Activated CD4-positive, alpha-beta memory T cell treated with anti-CD3 and anti-CD28 coated beads, Interleukin-2, amount 10 ng/mL, durations not matched to agents 7 days and 5 days (primary cell): Measurements from ENCODE around the gene CUEDC1. TPM values are rescaled to one million over a fixed set of nuclear protein-coding genes. Genes with fewer than 3 reads are reported as not detected.

ENCODE experiments used
- CTCF ChIA-PET: fragments of 350-600 bp; sonication (Branson Sonifier 250); formaldehyde crosslinking; loops from one replicate; lab custom pipeline; 2021; ENCODE audit warnings: antibody characterized with exemption, inconsistent platforms; lab: Charles Lee
- POLR2A ChIA-PET: fragments of 350-600 bp; sonication (Branson Sonifier 250); formaldehyde crosslinking; loops from one replicate; lab custom pipeline; 2021; ENCODE audit warnings: antibody characterized with exemption; lab: Charles Lee
- DNase-seq: peaks from one replicate; pipeline ENCODE4 v3.0.0-alpha.2; 2020
- H3K27ac Mint-ChIP-seq: one replicate; pipeline ENCODE4 v1.8.0; 2021; ENCODE audit warnings: mild to moderate bottlenecking, mixed read lengths
- H3K27me3 Mint-ChIP-seq: one replicate; pipeline ENCODE4 v1.8.0; 2021; ENCODE audit warnings: mixed read lengths
- H3K36me3 Mint-ChIP-seq: one replicate; pipeline ENCODE4 v1.8.0; 2021; ENCODE audit warnings: low read depth, mixed read lengths
- H3K4me1 Mint-ChIP-seq: one replicate; pipeline ENCODE4 v1.8.0; 2021; ENCODE audit warnings: mixed read lengths
- H3K4me3 Mint-ChIP-seq: one replicate; pipeline ENCODE4 v1.8.0; 2021; ENCODE audit warnings: mild to moderate bottlenecking, mixed read lengths
- H3K9me3 Mint-ChIP-seq: one replicate; pipeline ENCODE4 v1.8.0; 2021; ENCODE audit warnings: mixed read lengths
- total RNA-seq, 2 experiments: library from RNA; stranded (reverse); gene quantifications; one replicate each; pipeline ENCODE4 v1.2.3, GENCODE V29; 2021

The CUEDC1 gene
- total RNA-seq, 2 experiments from 2014 or later, result 0.25 TPM; not detected in 1

- H3K9me3 Mint-ChIP-seq, result no peaks in the 10 kb centered on the region
- no peak overlapping the region for H3K4me3 Mint-ChIP-seq
- H3K36me3 Mint-ChIP-seq, result no peaks in the 10 kb centered on the region
- H3K4me1 Mint-ChIP-seq, result peaks cover 55% of the 10 kb centered on the region
- DNase-seq, result no peak
- POLR2A ChIA-PET, result interaction anchor here (1.2 to 1.8 kb wide), 4 partner anchors 46 to 391 kb away, joined by 3 to 5 read pairs (median 4); partner anchors contain the start of gene SRSF1
- H3K27ac Mint-ChIP-seq, result no peak overlapping the region
- H3K27me3 Mint-ChIP-seq, result peaks cover 48% of the 10 kb centered on the region
- CTCF ChIA-PET, result interaction anchor here (0.7 to 1.0 kb wide), 2 partner anchors 26 to 217 kb away, joined by 3 to 4 read pairs; no protein-coding TSS in a partner anchor
Observed at GRCh38 chr17:57953219-57953618, 2.0 kb downstream of the CUEDC1 start.

GRCh38 chr17:57949649-57950048 lies 5.6 kb downstream of the CUEDC1 start:
- DNase-seq, result no peak
- peaks cover 55% of the 10 kb centered on the region for H3K4me1 Mint-ChIP-seq
- ChIA-PET CTCF (interaction anchor here (1.2 to 1.8 kb wide), 4 partner anchors 36 to 249 kb away, joined by 3 to 6 read pairs (median 3); no protein-coding TSS in a partner anchor), POLR2A (interaction anchor here (1.1 to 1.7 kb wide), 3 partner anchors 19 to 40 kb away, joined by 3 to 6 read pairs (median 4); partner anchors contain the start of gene VEZF1)
- peaks cover 45% of the 10 kb centered on the region for H3K27me3 Mint-ChIP-seq
- no peaks in the 10 kb centered on the region for H3K9me3 Mint-ChIP-seq
- H3K36me3 Mint-ChIP-seq, result no peaks in the 10 kb centered on the region
- no peak overlapping the region for H3K4me3 Mint-ChIP-seq
- H3K27ac Mint-ChIP-seq, result no peak overlapping the region

- CTCF ChIA-PET, result interaction anchor here (1.2 to 1.7 kb wide), 4 partner anchors 13 to 112 kb away, joined by 3 read pairs; no protein-coding TSS in a partner anchor
- H3K4me1 Mint-ChIP-seq, result peaks cover 50% of the 10 kb centered on the region
- peaks cover 45% of the 10 kb centered on the region for H3K27me3 Mint-ChIP-seq
- no peak overlapping the region for H3K27ac Mint-ChIP-seq
- no peak for DNase-seq
- no peak overlapping the region for H3K4me3 Mint-ChIP-seq
- POLR2A ChIA-PET, result interaction anchor here (0.9 to 2.5 kb wide), 6 partner anchors 19 to 58 kb away, joined by 3 to 9 read pairs (median 5); partner anchors contain the start of genes SRSF1 and VEZF1
- no peaks in the 10 kb centered on the region for H3K9me3 Mint-ChIP-seq
- no peaks in the 10 kb centered on the region for H3K36me3 Mint-ChIP-seq
Observed at GRCh38 chr17:57948555-57949420, 6.4 kb downstream of the CUEDC1 start.

GRCh38 chr17:57948169-57948554 lies 7.0 kb downstream of the CUEDC1 start:
- no peaks in the 10 kb centered on the region for H3K36me3 Mint-ChIP-seq
- no peak for DNase-seq
- H3K27me3 Mint-ChIP-seq, result peaks cover 45% of the 10 kb centered on the region
- H3K4me3 Mint-ChIP-seq, result no peak overlapping the region
- H3K27ac Mint-ChIP-seq, result no peak overlapping the region
- ChIA-PET CTCF (interaction anchor here (1.2 to 1.8 kb wide), 5 partner anchors 8 to 111 kb away, joined by 3 to 8 read pairs (median 3); partner anchors contain the start of gene CUEDC1), POLR2A (interaction anchor here (1.3 to 2.5 kb wide), 3 partner anchors 27 to 59 kb away, joined by 3 to 9 read pairs (median 8); partner anchors contain the start of gene SRSF1)
- no peaks in the 10 kb centered on the region for H3K9me3 Mint-ChIP-seq
- peaks cover 48% of the 10 kb centered on the region for H3K4me1 Mint-ChIP-seq

GRCh38 chr17:57947369-57947768 lies 7.8 kb downstream of the CUEDC1 start:
- peaks cover 39% of the 10 kb centered on the region for H3K27me3 Mint-ChIP-seq
- CTCF ChIA-PET, result interaction anchor here (0.7 to 2.9 kb wide), 7 partner anchors 9 to 114 kb away, joined by 3 to 10 read pairs (median 5); partner anchors contain the start of genes CUEDC1 and SRSF1
- peak overlapping the region; percentile 57 for H3K4me3 Mint-ChIP-seq
- H3K9me3 Mint-ChIP-seq, result no peaks in the 10 kb centered on the region
- POLR2A ChIA-PET, result interaction anchor here (1.3 to 2.5 kb wide), 4 partner anchors 9 to 60 kb away, joined by 3 to 8 read pairs (median 4); partner anchors contain the start of genes CUEDC1 and SRSF1
- H3K36me3 Mint-ChIP-seq, result no peaks in the 10 kb centered on the region
- no peak overlapping the region for H3K27ac Mint-ChIP-seq
- no peak for DNase-seq
- H3K4me1 Mint-ChIP-seq, result peaks cover 43% of the 10 kb centered on the region

- no peaks in the 10 kb centered on the region for H3K9me3 Mint-ChIP-seq
- H3K4me3 Mint-ChIP-seq, result peak overlapping the region; percentile 57
- H3K27me3 Mint-ChIP-seq, result peaks cover 41% of the 10 kb centered on the region
- H3K4me1 Mint-ChIP-seq, result peaks cover 43% of the 10 kb centered on the region
- H3K27ac Mint-ChIP-seq, result no peak overlapping the region
- CTCF ChIA-PET, result interaction anchor here (0.7 to 2.9 kb wide), 7 partner anchors 9 to 114 kb away, joined by 3 to 10 read pairs (median 6); partner anchors contain the start of genes CUEDC1 and SRSF1
- no peaks in the 10 kb centered on the region for H3K36me3 Mint-ChIP-seq
- peak; percentile 49 for DNase-seq
- POLR2A ChIA-PET, result interaction anchor here (1.5 to 2.5 kb wide), 3 partner anchors 9 to 60 kb away, joined by 3 to 8 read pairs (median 5); partner anchors contain the start of genes CUEDC1 and SRSF1
Observed at GRCh38 chr17:57946798-57947358, 8.3 kb downstream of the CUEDC1 start.

- Mint-ChIP-seq H3K4me1 (peaks cover 41% of the 10 kb centered on the region), H3K4me3 (peak overlapping the region; percentile 57), H3K27me3 (peaks cover 45% of the 10 kb centered on the region)
Observed at GRCh38 chr17:57945996-57946797, 9.0 kb downstream of the CUEDC1 start.

GRCh38 chr17:57944908-57945307 lies 10.3 kb downstream of the CUEDC1 start:
- Mint-ChIP-seq H3K27me3 (peaks cover 53% of the 10 kb centered on the region), H3K36me3 (no peaks in the 10 kb centered on the region), H3K9me3 (no peaks in the 10 kb centered on the region), H3K4me3 (no peak overlapping the region), H3K27ac (no peak overlapping the region), H3K4me1 (peaks cover 36% of the 10 kb centered on the region)
- POLR2A ChIA-PET, result no interaction called here
- DNase-seq, result no peak
- CTCF ChIA-PET, result interaction anchor here (2.9 kb wide), 1 partner anchor 53 kb away, joined by 10 read pairs; no protein-coding TSS in a partner anchor

More at GRCh38 chr17:57945996-57946797, 9.0 kb downstream of the CUEDC1 start:
- DNase-seq, result no peak
- POLR2A ChIA-PET, result interaction anchor here (0.6 to 2.5 kb wide), 5 partner anchors 10 to 61 kb away, joined by 3 to 8 read pairs (median 3); partner anchors contain the start of genes CUEDC1 and SRSF1
- Mint-ChIP-seq H3K36me3 (no peaks in the 10 kb centered on the region), H3K9me3 (no peaks in the 10 kb centered on the region), H3K27ac (no peak overlapping the region)
- CTCF ChIA-PET, result interaction anchor here (0.7 to 2.9 kb wide), 5 partner anchors 40 to 113 kb away, joined by 3 to 10 read pairs (median 7); partner anchors contain the start of gene SRSF1

GRCh38 chr17:57943645-57944044 lies 11.6 kb downstream of the CUEDC1 start:
- Mint-ChIP-seq H3K27ac (no peak overlapping the region), H3K36me3 (no peaks in the 10 kb centered on the region), H3K9me3 (no peaks in the 10 kb centered on the region), H3K27me3 (peaks cover 58% of the 10 kb centered on the region), H3K4me1 (peaks cover 30% of the 10 kb centered on the region), H3K4me3 (no peak overlapping the region)
- ChIA-PET POLR2A (interaction anchor here (0.5 kb wide), 1 partner anchor 40 kb away, joined by 3 read pairs; no protein-coding TSS in a partner anchor), CTCF (interaction anchor here (0.9 to 1.6 kb wide), 2 partner anchors 12 to 51 kb away, joined by 4 read pairs; partner anchors contain the start of gene CUEDC1)
- DNase-seq, result no peak

- Mint-ChIP-seq H3K27ac (no peak overlapping the region), H3K4me1 (peaks cover 25% of the 10 kb centered on the region), H3K9me3 (no peaks in the 10 kb centered on the region), H3K36me3 (no peaks in the 10 kb centered on the region), H3K27me3 (peaks cover 53% of the 10 kb centered on the region), H3K4me3 (no peak overlapping the region)
- DNase-seq, result no peak
- ChIA-PET POLR2A (no interaction called here), CTCF (interaction anchor here (1.6 kb wide), 1 partner anchor 50 kb away, joined by 4 read pairs; no protein-coding TSS in a partner anchor)
Observed at GRCh38 chr17:57943140-57943539, 12.1 kb downstream of the CUEDC1 start.
